SK-N-DZ (cell line): ENCODE measurements around the gene MXRA8.

Experiments
- DNase-seq: peaks from one replicate; pipeline ENCODE4 v3.0.0-alpha.2; 2015; ENCODE audit warnings: low spot score

Gene MXRA8

DNA sequence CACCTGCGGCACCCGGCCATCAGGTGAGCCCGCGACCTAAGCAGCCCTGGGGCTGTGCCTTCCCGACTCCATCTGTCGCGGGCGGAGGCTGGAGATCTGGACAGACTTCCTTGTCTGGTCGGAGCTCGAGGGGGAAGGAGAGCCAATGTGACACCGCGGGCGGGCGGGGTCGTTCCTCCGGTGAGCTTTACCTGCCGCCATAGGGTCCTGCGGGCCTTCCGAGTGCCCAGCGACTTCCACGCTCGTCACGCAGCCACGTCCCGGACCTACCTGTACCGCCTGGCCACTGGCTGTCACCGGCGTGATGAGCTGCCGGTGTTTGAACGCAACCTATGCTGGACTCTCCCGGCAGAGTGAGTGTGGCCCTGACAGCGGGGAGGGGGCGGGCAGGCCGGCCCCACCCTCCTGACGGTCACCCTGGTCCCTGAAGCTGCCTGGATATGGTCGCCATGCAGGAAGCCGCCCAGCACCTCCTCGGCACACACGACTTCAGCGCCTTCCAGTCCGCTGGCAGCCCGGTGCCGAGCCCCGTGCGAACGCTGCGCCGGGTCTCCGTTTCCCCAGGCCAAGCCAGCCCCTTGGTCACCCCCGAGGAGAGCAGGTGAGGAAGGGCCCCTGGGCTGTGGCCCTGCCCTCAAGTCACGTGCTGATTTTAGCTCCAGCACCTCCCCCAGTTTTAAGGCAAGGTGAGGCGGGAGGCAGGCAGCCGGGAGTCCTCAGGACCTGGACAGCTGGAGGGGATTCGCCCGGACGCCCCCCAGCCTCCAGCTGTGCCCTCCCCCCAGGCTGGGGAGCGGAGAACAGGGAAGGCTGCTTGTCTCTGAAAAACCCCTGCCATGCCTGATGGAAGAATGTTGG lies 48.9 kb downstream of the MXRA8 start:
- no peak for DNase-seq

DNA sequence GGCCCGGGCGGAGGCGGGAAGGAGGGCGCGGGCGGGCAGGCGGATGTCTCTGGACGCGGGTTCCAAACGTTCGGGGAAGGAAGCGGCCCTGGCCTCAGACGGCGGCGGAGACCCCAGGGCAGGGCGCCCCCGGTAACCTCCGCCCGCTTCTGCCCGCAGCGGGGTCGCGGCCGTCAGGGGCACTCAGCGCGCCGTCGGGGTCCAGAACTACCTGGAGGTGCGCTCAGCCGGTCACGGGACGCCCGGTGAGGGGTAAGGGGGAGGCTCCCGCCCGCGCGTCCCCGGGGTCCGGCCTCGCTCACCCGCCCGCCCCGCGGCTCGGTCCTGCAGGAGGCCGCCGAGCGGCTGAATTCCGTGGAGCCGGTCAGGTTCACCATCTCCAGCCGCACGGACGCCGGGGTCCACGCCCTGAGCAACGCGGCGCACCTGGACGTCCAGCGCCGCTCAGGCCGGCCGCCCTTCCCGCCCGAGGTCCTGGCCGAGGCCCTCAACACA lies 49.6 kb downstream of the MXRA8 start:
- no peak for DNase-seq

DNA sequence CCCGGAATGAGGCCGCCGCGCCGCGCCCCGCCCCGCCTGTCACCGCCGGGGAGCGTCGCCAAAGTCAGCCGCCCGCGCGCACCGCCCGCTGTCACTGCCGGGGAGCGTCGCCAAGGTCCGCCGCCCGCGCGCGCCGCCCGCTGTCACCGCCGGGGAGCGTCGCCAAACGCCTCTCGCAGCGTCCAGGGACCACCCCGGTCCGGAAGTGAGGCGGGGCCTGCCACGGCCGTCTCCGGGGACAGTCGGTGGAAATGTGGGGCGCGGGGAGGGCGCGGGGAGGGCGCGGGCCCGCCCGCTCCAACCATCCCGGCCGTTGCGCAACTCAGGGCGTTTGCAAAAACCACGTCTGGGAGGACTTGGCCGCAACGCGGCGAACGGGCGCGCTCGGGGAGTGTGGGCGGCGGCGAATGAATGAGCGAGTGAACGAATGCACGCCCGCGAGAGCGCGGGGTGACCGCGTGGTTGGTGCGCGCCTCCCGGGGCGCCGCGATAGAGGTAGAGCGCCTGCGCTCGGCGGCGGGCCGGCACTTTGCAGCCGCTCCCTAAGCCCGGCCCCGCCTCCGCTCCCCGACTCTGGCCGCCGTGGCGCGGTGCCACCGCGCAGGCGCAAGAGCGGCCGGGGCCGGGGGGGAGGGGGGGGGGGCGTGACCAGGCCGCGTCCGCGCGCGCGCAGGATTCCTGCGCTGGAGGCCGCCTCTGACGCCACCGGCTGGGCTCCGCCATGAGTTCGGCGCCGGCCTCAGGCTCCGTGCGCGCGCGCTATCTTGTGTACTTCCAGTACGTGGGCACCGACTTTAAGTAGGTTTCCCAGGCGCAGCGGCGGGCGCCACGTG lies 50.2 kb downstream of the MXRA8 start, which contains the start of the genes ACAP3 and PUSL1:
TSS of gene ACAP3 (minus strand) at position 8 of the 833 bp plus-strand sequence. CDS start 115 bp downstream, outside the sequence.
TSS of gene PUSL1 (plus strand) at position 675 of the 833 bp plus-strand sequence. CDS start at position 722, 47 bp downstream.
- DNase-seq, result peak; percentile 86

DNA sequence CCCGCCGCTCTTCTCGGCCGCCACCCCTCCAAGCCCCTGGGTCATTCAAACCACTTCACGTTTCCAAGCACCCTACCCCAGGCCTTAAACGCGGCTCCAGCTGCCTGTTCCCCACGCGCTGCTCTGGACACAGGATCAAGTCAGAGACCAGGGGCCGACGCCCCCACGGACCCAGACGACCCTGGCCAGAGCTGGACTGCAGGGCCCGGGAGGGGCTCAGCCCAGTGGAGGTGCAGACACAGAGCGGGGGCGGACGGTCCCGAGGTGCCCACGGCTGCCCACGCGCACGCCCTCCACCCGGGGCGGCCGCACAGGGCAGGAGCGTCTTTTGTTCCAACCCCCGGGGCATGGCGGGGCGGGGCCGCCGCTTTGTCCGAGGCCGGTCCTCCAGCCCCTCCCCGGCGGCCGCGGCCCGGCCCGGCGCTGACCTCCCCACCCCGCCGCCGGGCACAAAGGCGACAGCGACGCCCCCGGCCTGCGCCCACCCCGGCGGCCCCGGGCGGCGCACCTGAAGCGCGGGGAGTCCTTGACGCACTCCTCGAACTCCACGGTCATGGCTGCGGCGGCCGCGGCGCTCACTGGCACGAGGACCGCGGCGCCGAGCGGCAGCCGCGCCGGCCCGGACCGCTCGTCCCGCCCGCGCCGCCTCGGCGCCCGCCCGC lies 51.0 kb downstream of the MXRA8 start:
- no peak for DNase-seq

DNA sequence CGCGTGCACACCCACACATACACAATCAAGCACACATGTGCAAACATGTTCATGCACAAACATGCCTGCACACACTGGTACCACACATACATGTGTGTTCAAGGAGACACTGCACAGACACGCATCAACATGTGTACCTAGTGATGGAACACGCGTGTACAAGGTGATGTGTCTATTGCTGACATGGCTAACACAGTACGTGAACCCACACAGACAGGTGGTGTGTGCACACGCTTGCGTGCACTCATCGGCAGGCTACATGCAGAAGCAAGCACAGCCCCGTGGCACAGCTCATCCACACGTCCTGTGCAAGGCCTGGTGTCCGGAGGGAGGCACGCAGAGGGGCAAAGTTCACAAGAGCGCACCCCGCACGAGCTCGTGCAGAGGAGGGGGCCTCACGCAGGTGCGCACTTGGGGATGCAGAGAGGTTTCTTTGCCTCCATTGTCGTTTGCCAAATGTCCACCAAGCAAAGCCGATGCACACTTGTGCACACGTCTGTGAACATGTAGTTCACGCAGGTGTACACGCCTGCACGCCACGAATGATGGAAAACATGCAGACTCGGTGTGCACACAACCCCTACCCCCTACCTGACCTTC lies 51.6 kb downstream of the MXRA8 start:
- no peak for DNase-seq

DNA sequence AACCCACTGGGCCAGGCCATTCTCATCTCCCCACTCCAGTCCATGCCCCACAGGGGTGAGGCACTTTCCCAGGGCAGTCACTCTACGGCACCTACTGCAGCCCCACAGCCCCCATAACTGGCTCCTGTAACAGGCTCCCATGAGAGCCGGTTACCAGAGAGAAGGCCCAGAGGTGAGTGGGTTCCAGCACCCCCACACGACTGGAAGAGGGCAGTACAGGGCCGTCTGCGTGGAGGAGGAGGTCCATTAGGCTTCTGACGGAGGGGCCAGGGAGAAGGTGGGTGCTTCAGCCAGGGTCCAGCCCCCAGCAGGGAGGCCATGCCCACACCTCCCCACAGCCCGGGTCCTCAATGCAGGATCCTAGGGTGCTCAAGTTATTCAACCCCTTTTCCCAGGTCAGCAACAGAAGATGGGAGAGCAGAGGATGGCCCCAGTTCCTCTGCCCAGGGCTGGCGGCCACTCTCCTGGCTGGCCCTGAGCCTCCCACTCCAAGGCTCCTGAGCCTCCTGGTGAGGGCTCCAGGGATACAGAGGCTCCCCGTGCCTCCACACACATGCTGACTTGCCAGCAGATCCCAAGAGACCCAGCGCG lies 52.2 kb downstream of the MXRA8 start:
- peak; percentile 48 for DNase-seq

DNA sequence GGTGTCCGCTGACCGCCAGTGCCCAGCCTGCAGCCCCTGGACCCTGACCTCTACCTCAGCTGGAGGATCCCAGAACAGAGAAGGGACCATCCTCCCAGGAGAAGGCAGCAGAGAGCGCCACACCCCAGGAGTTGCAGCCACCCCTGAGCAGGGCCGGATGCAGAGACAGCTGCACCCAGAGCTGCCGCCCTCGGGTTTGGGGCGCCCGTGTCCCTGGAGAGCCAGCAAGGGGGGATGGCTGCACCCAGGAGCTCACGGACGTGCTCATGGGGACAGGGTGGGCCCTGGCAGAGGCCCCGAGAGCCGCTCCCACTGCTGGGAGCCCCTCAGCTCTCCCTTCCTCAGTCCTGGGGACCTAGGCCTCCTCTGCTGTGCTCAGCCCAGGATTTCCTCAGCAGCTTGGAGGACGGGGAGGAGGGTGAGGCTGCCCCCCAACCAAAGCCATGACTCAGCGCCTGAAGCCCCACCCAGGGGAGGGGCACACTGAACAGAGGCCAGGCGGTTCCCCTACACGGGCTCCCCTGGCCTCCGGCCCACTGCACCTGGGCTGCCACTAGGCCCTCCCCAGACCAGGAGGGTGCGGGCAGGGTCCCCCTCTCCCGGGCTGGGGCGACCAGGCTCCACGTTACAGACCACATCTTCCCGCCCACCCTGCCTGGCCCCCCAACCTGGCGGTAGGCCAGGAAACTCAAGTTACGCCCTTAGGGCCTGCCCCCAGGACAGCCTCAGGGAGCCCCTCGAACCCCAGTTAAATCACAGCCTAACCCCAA lies 52.9 kb downstream of the MXRA8 start:
- DNase-seq, result peak; percentile 52

DNA sequence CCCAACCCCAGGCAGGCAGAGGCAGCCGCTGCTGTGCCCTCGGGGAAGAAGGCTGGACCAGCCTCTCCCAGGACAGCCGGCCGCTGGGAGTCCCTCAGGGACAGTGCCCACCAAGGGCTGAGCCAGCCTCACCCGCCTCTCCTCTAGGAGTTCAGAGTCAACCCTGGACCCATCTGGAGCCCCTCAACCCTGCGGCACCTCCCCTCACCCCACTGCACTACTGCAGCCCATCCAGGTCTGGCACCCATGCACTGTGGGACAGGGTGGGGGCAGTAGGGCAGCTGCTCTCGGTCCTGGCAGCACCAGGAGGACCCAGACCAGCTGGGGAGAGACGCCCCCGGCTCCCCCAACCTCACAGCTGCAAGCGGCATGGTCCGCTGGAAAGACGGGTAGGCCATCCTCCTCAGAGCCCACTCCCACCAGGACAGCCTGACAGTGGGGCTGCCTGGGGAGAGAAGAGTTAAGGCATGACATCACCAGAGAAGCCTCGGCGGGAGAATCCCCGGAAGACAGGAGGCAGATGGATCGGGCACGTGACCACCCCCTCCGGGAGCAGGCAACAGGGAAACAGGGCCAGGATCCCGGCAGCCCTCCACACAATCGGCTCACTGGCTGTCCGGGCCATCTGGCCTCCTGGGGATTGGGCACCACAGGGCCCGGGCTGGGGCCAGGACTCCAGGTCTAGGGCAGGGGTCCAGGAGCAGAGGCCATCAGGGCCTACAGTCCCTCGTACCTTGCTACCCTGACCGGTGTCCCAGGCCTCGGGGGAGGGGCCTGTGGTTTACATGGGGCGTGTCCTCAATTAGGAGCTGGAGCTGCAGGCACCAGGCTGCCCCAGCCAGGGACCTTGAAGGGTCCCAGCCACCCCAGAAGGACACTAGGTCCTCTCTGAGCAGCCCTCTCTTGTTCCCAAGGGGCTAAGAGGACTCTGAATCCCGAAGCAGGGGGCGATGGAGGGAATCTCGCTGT lies 53.7 kb downstream of the MXRA8 start:
- DNase-seq, result peak; percentile 91

DNA sequence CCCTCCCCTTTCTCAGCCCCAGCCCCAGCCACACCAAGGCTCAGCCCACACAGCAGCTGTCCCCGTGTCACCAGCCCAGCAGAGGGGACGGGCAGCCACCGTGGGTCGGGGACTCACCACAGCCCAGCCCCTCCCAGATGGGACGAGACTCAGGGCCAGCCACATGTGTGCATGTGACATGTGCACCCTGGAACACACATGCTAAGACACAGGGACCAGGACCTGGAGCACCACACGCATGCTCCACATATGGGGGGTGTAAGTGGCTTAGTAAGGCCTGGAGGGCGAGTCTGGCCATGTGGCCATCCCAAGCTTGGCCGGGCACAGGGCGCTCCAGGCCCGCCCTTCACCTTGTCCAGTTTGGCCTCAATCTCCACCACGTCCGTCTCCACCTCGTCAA lies 54.6 kb downstream of the MXRA8 start:
- DNase-seq, result no peak

DNA sequence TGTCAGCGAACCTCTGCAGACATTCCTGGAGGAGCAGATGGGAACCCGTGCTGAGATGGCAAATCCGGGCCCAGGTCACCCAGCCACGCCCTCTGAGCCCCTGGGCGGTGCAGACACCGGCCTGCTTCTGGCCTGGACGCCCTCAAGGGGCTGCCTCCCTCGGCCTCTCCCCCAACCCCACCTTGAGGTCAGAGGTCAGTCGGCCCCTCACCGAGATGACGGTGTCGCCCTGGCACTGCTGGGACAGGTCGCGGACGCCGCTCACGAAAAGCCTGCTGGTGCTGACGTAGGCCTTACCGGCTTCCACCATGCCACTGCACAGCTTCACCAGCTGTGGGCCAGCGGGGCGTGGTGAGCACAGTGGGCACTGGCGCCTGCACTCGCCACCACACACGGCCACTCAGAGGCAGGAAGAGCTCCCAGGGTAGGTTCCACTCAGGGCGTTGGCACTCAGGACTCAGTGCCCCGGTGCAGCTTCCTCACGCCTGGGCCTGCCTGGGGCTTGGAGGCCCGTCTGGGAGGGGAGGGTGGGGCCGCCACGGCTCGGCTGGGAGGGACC lies 55.3 kb downstream of the MXRA8 start:
- DNase-seq, result no peak
